ENCODE results near the gene ATP2B3.

Gene ATP2B3

DNA sequence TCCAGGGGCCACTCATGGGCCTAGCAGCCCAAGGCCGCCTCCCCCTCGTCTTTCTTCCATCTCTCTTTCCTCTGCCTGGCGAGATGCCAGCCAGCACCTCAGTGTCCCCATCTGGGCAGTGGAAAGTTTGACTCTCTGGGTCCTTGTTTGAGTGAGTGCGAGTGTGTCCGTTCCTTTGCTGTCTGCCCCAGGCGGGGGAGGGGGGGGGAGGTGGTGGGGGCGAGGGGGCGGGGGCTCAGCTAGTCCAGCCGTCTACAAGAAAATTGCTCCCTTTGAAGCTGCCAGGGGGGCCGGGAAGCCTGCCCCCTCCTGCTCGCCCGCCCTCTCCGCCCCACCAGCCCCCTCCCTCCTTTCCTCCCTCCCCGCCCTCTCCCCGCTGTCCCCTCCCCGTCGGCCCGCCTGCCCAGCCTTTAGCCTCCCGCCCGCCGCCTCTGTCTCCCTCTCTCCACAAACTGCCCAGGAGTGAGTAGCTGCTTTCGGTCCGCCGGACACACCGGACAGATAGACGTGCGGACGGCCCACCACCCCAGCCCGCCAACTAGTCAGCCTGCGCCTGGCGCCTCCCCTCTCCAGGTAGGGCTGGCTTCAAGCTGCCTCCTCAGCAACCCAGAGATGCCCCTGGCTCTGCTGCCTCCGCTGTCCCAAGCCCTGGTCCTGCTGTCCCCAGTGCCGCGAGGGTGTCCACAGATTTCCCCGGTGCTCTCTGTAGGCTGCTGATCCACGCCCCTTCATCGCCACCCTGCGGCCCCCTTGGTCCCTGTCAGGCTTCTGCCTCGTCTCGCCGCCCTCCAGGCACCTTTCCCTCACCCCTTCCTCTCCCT is 22.7 kb upstream of the ATP2B3 start, which contains the start of gene BGN:
Gene BGN, plus strand, starts transcription at position 440 of the 821 bp plus-strand sequence. CDS start 9,652 bp downstream, outside the sequence.
- TF ChIP-seq, protein P1, sequence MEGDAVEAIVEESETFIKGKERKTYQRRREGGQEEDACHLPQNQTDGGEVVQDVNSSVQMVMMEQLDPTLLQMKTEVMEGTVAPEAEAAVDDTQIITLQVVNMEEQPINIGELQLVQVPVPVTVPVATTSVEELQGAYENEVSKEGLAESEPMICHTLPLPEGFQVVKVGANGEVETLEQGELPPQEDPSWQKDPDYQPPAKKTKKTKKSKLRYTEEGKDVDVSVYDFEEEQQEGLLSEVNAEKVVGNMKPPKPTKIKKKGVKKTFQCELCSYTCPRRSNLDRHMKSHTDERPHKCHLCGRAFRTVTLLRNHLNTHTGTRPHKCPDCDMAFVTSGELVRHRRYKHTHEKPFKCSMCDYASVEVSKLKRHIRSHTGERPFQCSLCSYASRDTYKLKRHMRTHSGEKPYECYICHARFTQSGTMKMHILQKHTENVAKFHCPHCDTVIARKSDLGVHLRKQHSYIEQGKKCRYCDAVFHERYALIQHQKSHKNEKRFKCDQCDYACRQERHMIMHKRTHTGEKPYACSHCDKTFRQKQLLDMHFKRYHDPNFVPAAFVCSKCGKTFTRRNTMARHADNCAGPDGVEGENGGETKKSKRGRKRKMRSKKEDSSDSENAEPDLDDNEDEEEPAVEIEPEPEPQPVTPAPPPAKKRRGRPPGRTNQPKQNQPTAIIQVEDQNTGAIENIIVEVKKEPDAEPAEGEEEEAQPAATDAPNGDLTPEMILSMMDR (IDR thresholded peaks at IDR 0.05; ENCODE audit: insufficient read depth, missing control alignments): no peak
- DNase-seq (ENCODE audit: insufficient read length, low spot score): no peak
- no peak for FAIRE-seq

DNA sequence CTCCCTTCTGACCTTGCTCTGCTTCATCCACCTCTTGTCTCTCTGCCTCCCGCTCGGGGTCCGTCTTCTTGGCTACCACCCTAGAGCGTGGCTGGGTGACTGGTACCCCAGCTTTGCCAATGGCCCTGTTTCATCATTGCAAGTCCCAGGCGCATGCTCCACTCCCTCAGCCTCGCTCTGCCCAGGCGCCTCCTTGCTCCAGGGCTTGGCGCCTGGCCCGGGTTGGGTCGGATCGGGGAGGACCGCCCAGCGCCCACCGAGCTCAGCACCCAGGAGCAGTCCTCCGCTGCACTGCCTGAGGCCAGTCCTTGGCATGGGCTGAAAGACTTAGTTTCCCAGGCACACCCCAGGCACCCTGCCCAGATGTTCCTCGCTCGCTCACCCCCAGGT is 22.1 kb upstream of the ATP2B3 start:
- TF ChIP-seq, protein P1 (IDR thresholded peaks at IDR 0.05; ENCODE audit: insufficient read depth, missing control alignments): no peak
- FAIRE-seq: no peak
- DNase-seq (ENCODE audit: insufficient read length, low spot score): no peak

DNA sequence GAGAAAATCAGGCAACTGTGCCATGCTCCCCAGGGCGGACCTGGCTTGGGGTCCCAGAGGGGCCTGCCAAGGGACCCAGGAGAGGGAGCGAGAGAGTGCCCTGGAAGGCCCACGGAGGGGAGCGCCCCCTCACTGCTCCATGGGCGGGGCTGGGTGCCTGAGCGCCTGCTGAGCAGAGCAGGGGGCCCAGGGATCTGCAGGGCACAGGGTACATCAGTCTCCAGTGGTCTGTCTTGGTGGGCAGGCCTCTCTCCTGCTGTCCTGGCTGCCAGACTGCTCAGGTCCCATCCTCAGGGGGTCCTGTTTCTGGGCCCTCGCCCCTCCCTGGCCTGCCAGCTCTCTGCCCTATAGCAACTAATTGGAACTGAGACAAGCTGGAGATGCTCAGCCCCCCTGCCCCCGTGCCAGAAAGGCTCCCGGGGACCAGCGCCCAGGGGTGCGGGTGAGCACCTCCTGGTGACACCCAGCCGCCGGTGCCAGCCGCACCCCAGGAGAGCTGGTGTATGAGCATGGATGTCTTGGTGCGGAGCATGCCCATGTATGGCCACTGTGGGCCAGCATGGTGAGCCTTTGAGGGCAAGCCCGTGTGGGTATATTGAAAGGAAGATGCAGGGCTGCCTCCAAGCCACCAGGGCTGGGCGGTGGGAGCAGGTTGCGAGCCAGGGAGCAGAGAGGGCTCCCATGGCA is 21.4 kb upstream of the ATP2B3 start:
- FAIRE-seq: no peak
- TF ChIP-seq, protein P1 (IDR thresholded peaks at IDR 0.05; ENCODE audit: insufficient read depth, missing control alignments): no peak
- no peak for DNase-seq (ENCODE audit: insufficient read length, low spot score)

DNA sequence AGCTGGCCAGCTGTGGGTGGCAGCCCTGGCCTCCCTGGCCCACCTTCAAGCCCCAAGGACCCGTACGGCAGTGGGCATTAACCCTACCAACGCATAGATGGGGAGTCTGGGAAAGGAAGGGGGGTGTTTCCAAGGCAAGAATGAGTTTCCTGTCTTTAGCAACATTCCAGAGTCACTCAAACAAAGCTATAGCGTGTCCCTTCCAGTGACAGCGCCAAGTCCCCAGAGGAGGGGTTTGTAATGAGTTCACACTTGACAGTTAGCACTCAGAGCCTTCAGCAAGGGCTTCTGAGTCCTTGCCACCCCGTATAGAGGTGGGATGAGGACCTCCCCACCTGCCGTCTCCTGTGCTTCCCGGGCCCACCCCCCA is 20.9 kb upstream of the ATP2B3 start:
- TF ChIP-seq, protein P1 (IDR thresholded peaks at IDR 0.05; ENCODE audit: insufficient read depth, missing control alignments): no peak
- DNase-seq (ENCODE audit: insufficient read length, low spot score) (no peak), FAIRE-seq (no peak)

DNA sequence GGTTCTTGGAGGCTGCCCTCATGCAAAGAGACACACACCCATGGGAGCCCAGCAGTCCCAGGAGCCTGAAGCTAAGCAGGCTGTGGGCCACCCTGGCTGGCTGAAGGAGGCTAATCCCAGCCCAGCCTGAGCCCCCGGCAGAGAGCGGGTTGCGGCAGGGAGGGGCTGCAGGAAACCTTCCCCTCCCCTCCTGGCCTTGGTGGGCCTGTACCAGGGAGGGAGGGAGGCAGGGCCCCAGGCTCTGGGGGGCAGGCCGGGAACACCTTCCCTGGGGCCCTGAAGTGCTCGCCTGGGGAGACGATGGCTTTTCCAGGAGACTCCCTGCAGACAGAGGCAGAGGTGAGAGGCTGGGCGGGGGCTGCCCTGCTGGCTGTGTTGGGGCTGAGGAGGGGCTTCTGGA is 19.0 kb upstream of the ATP2B3 start:
- TF ChIP-seq, protein P1 (IDR thresholded peaks at IDR 0.05; ENCODE audit: insufficient read depth, missing control alignments): no peak
- DNase-seq (ENCODE audit: insufficient read length, low spot score) (no peak), FAIRE-seq (no peak)

DNA sequence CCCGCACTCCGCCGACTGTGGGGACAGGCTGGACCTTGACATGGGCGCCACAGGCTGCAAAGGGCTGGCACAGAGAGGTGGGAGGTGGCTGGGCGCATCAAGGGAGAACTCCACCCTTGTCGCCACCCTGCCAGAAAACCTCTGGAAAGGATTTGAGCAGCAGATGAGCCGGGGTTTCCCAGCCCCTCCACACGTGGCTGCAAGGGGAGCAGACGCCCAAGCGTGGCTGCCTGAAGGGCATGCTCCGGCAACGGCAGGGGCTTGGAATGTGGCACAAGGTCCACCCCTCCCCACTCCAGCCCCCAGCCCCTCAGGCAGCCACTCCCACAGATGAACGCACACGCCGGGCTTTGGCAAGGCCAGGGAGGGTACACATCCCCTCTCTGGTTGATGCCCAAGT is 18.1 kb upstream of the ATP2B3 start:
- TF ChIP-seq, protein P1 (IDR thresholded peaks at IDR 0.05; ENCODE audit: insufficient read depth, missing control alignments): no peak
- FAIRE-seq (no peak), DNase-seq (ENCODE audit: insufficient read length, low spot score) (no peak)

DNA sequence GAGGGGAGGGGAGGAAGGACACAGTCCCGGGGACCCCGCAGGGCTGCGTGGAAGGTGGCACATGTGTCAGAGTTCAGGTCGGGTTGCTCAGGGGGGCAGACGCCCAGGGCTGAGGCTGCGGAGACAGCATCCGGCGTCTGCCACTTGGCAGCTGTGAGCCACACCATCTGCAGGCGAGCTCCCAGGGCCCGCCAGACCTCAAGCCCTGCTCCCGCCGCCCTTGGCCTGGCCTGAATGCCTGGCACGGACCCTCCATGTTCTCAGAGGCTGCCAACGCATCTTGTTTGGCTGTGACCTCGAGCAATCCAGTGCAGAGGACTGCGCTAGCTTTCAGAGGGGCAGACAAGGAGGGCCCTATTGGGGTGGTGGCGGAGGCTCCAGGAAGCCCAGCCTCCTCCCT is 17.6 kb upstream of the ATP2B3 start:
- FAIRE-seq (no peak), DNase-seq (ENCODE audit: insufficient read length, low spot score) (no peak)
- TF ChIP-seq, protein P1 (IDR thresholded peaks at IDR 0.05; ENCODE audit: insufficient read depth, missing control alignments): no peak

Data from D721Med (cell line).